CD4-positive, alpha-beta T cell treated with Interleukin-4 for 4 hours (primary cell): Measurements from ENCODE around the gene JUP.

Experiments used
- DNase-seq: peaks from one replicate; pipeline ENCODE4 v3.0.0-alpha.2; 2020

JUP gene

GRCh38 chr17:41717408-41718286, 68.9 kb downstream of the JUP start:
- DNase-seq, result peak; percentile 44

GRCh38 chr17:41711669-41712400, 74.7 kb downstream of the JUP start, which contains the start of gene GAST:
TSS of gene GAST (plus strand) at chr17:41712331. CDS start at chr17:41715437, 3,106 bp downstream.
- no peak for DNase-seq

GRCh38 chr17:41710472-41711090, 75.9 kb downstream of the JUP start:
- no peak for DNase-seq

- DNase-seq, result no peak
Observed at GRCh38 chr17:41707803-41708669, 78.5 kb downstream of the JUP start.

- DNase-seq, result no peak
Observed at GRCh38 chr17:41705271-41705991, 81.1 kb downstream of the JUP start.
